ENCODE data around the gene PLOD2.

Gene PLOD2

DNA sequence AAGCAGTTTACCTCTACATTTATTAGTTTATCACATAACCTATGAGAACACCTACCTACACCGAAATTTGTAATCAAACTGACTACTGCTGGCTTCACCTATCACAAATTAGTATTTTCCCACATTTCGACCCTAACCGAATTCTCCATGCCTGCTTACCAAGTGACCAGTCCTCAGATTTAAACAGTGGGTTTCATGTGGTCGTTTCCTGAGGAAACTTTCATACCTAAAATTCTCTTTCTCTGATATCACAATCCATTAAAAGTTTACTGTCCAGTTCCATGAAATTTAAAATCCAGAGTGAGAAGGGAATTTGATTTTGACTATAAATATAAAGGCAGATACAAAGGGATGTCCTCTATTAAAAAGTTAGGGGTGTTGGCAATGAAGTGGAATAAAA, 1.9 kb downstream of the PLOD2 start:
- Histone ChIP-seq H3K9me3 (no peaks in the 10 kb centered on the region), H3K36me3 (no peaks in the 10 kb centered on the region), H3K4me3 (peak overlapping the region; percentile 86 to 92), H3K27me3 (no peaks in the 10 kb centered on the region), H3K4me1 (peaks cover 0 to 75% (median 23%) of the 10 kb centered on the region in 4 donors), H3K27ac (peak overlapping the region; percentile 97)
- intact Hi-C loops (cut with DNase I; ENCODE audit: low total_unique reads): no loop called here
- no peak for TF ChIP-seq CTCF (IDR thresholded peaks at IDR 0.05)
- no peak for DNase-seq

GRCh38 chr3:146157325-146158060, 3.5 kb downstream of the PLOD2 start:
- Histone ChIP-seq H3K9me3 (no peaks in the 10 kb centered on the region), H3K27me3 (no peaks in the 10 kb centered on the region), H3K4me1 (peaks cover 0 to 75% (median 24%) of the 10 kb centered on the region in 4 donors), H3K36me3 (no peaks in the 10 kb centered on the region), H3K4me3 (peak overlapping the region; percentile 86 to 92), H3K27ac (peak overlapping the region; percentile 97)
- TF ChIP-seq CTCF (IDR thresholded peaks at IDR 0.05): no peak
- DNase-seq: no peak
- intact Hi-C loops (cut with DNase I; ENCODE audit: low total_unique reads): no loop called here

GRCh38 chr3:146156666-146157314, 4.2 kb downstream of the PLOD2 start:
- TF ChIP-seq CTCF (IDR thresholded peaks at IDR 0.05): no peak
- no peaks in the 10 kb centered on the region for H3K27me3 ChIP-seq
- H3K27ac ChIP-seq: peak overlapping the region; percentile 97
- H3K4me1 ChIP-seq: peaks cover 0 to 75% (median 23%) of the 10 kb centered on the region in 4 donors
- H3K36me3 ChIP-seq: no peaks in the 10 kb centered on the region
- no peaks in the 10 kb centered on the region for H3K9me3 ChIP-seq
- no peak for DNase-seq
- intact Hi-C loops (cut with DNase I; ENCODE audit: low total_unique reads): no loop called here
- peak overlapping the region; percentile 86 to 92 for H3K4me3 ChIP-seq

DNA sequence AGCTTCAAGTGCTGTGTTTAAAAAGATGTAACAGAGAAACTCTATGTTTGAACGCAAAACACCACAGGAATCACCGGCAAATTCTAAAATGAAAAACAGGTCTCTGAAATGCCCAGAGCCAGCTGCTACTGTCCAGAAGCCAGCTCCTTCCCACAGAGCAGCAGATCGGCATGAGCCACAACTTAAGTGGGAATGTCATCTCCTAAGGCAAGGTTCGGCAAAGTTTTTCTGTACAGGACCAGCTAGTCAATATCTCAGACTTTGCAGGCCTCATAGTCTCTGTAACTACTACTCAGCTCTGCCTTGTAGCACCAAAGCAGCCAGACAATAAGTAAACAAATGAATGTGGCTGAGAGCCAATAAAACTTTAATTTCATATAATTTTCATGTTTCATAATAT, 4.9 kb downstream of the PLOD2 start:
- no peak for DNase-seq
- H3K9me3 ChIP-seq: no peaks in the 10 kb centered on the region
- peak overlapping the region; percentile 97 for H3K27ac ChIP-seq
- no peak for TF ChIP-seq CTCF (IDR thresholded peaks at IDR 0.05)
- intact Hi-C loops (cut with DNase I; ENCODE audit: low total_unique reads): no loop called here
- H3K4me3 ChIP-seq: peak overlapping the region; percentile 86 to 92
- H3K4me1 ChIP-seq: peaks cover 0 to 78% (median 23%) of the 10 kb centered on the region in 4 donors
- H3K36me3 ChIP-seq: no peaks in the 10 kb centered on the region
- no peaks in the 10 kb centered on the region for H3K27me3 ChIP-seq

DNA sequence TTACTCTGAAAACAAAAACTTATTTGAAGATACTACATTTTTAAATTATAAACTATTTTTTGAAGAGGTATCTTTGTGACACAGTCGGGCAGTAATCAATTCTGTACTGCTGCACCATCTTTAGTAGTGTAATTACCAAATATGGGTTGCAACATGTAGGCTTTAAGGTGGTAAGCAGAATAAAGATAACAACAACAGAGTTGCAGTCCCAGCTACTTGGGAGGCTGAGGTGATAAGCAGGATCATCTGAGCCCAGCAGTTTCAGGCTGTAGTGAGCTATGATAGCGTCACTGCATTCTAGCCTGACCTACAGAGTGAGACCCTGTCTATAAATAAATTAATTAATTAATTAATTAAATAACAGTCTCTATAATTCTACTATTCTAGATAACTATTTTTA, 6.0 kb downstream of the PLOD2 start:
- peaks cover 0 to 89% (median 23%) of the 10 kb centered on the region in 4 donors for H3K4me1 ChIP-seq
- intact Hi-C loops (cut with DNase I; ENCODE audit: low total_unique reads): no loop called here
- DNase-seq: no peak

More for the DNA sequence above, 6.0 kb downstream of the PLOD2 start:
- Histone ChIP-seq H3K4me3 (no peak overlapping the region), H3K27me3 (no peaks in the 10 kb centered on the region), H3K27ac (peak overlapping the region; percentile 97), H3K36me3 (no peaks in the 10 kb centered on the region), H3K9me3 (no peaks in the 10 kb centered on the region)
- no peak for TF ChIP-seq CTCF (IDR thresholded peaks at IDR 0.05)
